GM13976 (cell line): ENCODE data around the gene MAP2K5.

Experiments used
- DNase-seq: peaks from one replicate; pipeline ENCODE4 v3.0.0; 2012; ENCODE audit warnings: low spot score
- CTCF ChIP-seq: IDR thresholded peaks from 2 replicates; pipeline ENCODE4 v1.5.1; 2012; ENCODE audit warnings: borderline replicate concordance, mild to moderate bottlenecking; ENCODE audit not compliant: insufficient read depth; ENCODE audit errors: extremely low read depth, missing control alignments, control extremely low read depth
- in situ Hi-C: fragments of 300-500 bp; cut with MboI; formaldehyde crosslinking; loops from one replicate; pipeline ENCODE4 v1.12.0; 2022; ENCODE audit warnings: low sequenced_read_pairs, mixed read lengths, inconsistent platforms; ENCODE audit not compliant: unreplicated experiment

MAP2K5 gene

GRCh38 chr15:67587331-67587730 is 44.8 kb downstream of the MAP2K5 start:
- in situ Hi-C loops = no loop called here
- no peak for DNase-seq
- TF ChIP-seq CTCF = no peak

- in situ Hi-C loops = no loop called here
- DNase-seq = no peak
- no peak for TF ChIP-seq CTCF
Measured at GRCh38 chr15:67587754-67588153, 45.3 kb downstream of the MAP2K5 start.

- in situ Hi-C loops = loop anchor here (10.0 kb wide), 1 partner anchor 55 kb away; no protein-coding TSS in a partner anchor
- no peak for TF ChIP-seq CTCF
- DNase-seq = no peak
Measured at GRCh38 chr15:67590191-67590590, 47.7 kb downstream of the MAP2K5 start.

GRCh38 chr15:67592245-67592644 is 49.7 kb downstream of the MAP2K5 start:
- TF ChIP-seq CTCF = no peak
- DNase-seq = no peak
- in situ Hi-C loops = loop anchor here (10.0 kb wide), 1 partner anchor 57 kb away; no protein-coding TSS in a partner anchor

- in situ Hi-C loops = loop anchor here (10.0 kb wide), 1 partner anchor 59 kb away; no protein-coding TSS in a partner anchor
- no peak for TF ChIP-seq CTCF
- DNase-seq = no peak
Measured at GRCh38 chr15:67593562-67593961, 51.1 kb downstream of the MAP2K5 start.

- TF ChIP-seq CTCF = no peak
- in situ Hi-C loops = loop anchor here (10.0 kb wide), 1 partner anchor 60 kb away; no protein-coding TSS in a partner anchor
Measured at GRCh38 chr15:67594770-67595169, 52.3 kb downstream of the MAP2K5 start.

More at GRCh38 chr15:67594770-67595169, 52.3 kb downstream of the MAP2K5 start:
- no peak for DNase-seq
